Measurements from ENCODE around the gene SBNO2. TPM values are rescaled to one million over a fixed set of nuclear protein-coding genes. Genes with fewer than 3 reads are reported as not detected.

SBNO2 gene
- total RNA-seq, 1 donor from 2014 or later = 54.0 TPM

DNA sequence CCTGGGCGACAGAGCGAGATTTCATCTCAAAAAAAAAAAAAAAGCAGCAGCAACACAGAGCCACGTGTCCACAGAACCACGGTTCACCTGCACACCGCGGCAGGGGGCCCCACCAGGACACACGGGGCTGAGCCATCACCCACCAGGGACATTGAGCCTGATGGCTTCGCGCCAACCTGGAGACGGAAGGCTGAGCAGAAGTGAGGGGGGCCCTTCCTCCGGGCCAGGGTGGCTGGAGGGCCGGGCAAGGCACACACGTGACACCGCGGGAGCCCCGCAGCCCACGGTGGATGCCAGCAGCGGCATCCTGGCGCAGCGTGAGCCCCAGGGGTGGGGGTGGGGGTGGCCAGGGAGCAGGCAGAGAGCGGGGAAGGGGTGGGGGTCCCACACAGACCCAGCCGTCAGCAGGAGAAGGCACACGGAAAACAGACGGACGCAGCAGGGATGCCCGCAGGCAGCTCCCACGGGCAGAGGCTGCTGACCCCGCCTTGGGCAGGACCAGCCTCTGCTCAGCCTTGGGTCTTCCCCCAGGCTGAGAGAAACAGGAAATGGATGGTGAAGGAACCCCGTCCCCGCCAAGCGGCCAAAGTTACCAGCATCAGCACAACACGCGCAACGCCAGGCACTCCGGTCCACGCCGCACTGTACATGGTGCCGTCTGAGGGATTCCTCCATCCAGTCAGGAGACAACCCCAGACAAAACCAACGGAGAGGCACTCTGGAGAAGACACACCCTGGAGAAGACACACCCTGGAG lies 33.6 kb downstream of the SBNO2 start:
- Histone ChIP-seq H3K27ac (no peak overlapping the region), H3K27me3 (no peaks in the 10 kb centered on the region), H3K4me1 (peaks cover 15% of the 10 kb centered on the region), H3K4me3 (no peak overlapping the region), H3K36me3 (peaks cover 0 to 16% of the 10 kb centered on the region in 2 donors), H3K9me3 (no peaks in the 10 kb centered on the region)
- no peak for DNase-seq (ENCODE audit: extremely low spot score in 2 of 2)
- intact Hi-C loops (cut with DNase I) = no loop called here
- TF ChIP-seq POLR2AphosphoS5 (IDR thresholded peaks at IDR 0.05; ENCODE audit: insufficient read depth in 1 of 2, low read depth in 1 of 2) (no peak), POLR2A (IDR thresholded peaks at IDR 0.05) (no peak)
- TF ChIP-seq, protein P1, sequence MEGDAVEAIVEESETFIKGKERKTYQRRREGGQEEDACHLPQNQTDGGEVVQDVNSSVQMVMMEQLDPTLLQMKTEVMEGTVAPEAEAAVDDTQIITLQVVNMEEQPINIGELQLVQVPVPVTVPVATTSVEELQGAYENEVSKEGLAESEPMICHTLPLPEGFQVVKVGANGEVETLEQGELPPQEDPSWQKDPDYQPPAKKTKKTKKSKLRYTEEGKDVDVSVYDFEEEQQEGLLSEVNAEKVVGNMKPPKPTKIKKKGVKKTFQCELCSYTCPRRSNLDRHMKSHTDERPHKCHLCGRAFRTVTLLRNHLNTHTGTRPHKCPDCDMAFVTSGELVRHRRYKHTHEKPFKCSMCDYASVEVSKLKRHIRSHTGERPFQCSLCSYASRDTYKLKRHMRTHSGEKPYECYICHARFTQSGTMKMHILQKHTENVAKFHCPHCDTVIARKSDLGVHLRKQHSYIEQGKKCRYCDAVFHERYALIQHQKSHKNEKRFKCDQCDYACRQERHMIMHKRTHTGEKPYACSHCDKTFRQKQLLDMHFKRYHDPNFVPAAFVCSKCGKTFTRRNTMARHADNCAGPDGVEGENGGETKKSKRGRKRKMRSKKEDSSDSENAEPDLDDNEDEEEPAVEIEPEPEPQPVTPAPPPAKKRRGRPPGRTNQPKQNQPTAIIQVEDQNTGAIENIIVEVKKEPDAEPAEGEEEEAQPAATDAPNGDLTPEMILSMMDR (IDR thresholded peaks at IDR 0.05) = no peak

DNA sequence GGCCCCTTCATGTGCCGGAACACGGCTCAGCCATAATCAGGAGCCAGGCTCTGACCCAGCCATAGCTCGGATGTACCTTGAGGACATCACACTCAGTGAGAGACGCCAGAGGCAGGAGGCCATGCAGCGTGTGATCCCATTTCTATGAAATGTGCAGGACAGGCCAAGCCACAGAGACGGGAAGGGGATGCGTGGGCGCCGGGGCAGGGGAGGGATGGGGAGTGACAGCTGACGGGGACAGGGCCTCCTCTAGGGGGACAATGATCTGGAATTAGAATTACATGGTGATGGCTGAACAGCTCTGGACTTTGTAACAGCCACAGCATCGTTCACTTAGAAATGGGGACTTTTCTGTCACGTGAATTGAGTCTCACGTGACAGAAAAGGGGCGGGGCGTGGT lies 34.9 kb downstream of the SBNO2 start:
- Histone ChIP-seq H3K27ac (no peak overlapping the region), H3K27me3 (no peaks in the 10 kb centered on the region), H3K9me3 (no peaks in the 10 kb centered on the region), H3K36me3 (peaks cover 0 to 14% of the 10 kb centered on the region in 2 donors), H3K4me3 (no peak overlapping the region), H3K4me1 (peaks cover 28% of the 10 kb centered on the region)
- intact Hi-C loops (cut with DNase I) = no loop called here
- no peak for DNase-seq (ENCODE audit: extremely low spot score in 2 of 2)
- TF ChIP-seq POLR2AphosphoS5 (IDR thresholded peaks at IDR 0.05; ENCODE audit: insufficient read depth in 1 of 2, low read depth in 1 of 2) (no peak), POLR2A (IDR thresholded peaks at IDR 0.05) (no peak)
- TF ChIP-seq, protein P1 (IDR thresholded peaks at IDR 0.05) = no peak

DNA sequence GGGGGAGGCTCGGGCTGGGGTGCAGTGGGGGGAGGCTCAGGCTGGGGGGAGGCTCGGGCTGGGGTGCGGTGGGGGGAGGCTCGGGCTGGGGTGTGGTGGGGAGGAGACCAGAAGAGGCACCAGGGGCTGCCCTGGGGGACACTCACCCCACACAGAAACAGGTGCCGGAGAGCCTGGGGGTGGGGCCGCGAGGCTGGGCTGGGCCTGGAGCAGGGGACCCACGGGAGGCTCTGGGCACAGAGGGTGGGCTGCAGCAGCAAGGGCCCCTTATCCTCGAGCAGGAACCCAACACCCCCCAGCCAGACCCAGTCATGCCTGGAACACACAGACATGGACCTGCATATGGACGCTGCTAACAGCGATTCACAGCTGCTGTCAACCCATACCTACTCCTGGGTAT lies 35.9 kb downstream of the SBNO2 start:
- TF ChIP-seq, protein P1 (IDR thresholded peaks at IDR 0.05) = no peak
- no peak for TF ChIP-seq POLR2A (IDR thresholded peaks at IDR 0.05)
- no peak for TF ChIP-seq POLR2AphosphoS5 (IDR thresholded peaks at IDR 0.05; ENCODE audit: insufficient read depth in 1 of 2, low read depth in 1 of 2)
- Histone ChIP-seq H3K4me1 (peaks cover 38% of the 10 kb centered on the region), H3K27ac (no peak overlapping the region), H3K4me3 (no peak overlapping the region), H3K27me3 (no peaks in the 10 kb centered on the region), H3K36me3 (peaks cover 0 to 4% of the 10 kb centered on the region in 2 donors), H3K9me3 (no peaks in the 10 kb centered on the region)
- no peak for DNase-seq (ENCODE audit: extremely low spot score in 2 of 2)
- intact Hi-C loops (cut with DNase I) = no loop called here

DNA sequence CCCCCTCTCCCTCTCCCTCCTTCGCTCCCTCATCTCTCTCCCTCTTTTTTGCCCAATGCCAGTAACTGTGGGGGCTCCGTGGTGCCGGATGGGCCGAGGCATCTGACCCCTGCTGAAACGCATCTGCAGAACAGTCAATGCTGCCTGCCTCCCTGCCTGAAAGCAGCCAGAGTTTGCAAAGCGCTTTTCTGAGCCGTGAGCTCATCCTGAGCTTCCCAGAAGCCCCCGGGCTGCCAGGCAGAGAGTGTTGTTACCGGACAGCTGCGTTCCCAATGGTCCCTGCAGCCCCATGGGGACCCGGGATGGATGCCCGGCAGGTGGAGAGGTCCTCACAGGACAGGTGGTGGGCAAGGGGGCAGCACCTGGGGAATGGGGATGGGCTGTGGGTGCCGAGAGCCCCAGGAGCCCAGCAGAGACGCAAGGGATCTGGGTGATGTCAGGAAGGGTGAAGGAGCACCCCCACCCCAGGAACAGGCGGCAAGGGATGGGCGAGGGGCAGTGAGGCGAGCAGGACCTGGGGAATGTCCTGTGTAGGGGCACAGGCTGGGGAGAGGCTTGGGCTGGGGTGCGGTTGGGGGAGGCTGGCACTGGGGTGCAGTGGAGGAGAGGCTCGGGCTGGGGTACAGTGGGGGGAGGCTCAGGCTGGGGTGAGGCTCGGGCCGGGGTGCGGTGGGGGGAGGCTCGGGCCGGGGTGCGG lies 37.3 kb downstream of the SBNO2 start:
- peaks cover 51% of the 10 kb centered on the region for H3K4me1 ChIP-seq
- H3K4me3 ChIP-seq = no peak overlapping the region
- no peak for DNase-seq (ENCODE audit: extremely low spot score in 2 of 2)
- TF ChIP-seq POLR2A (IDR thresholded peaks at IDR 0.05) (no peak), POLR2AphosphoS5 (IDR thresholded peaks at IDR 0.05; ENCODE audit: insufficient read depth in 1 of 2, low read depth in 1 of 2) (no peak)
- TF ChIP-seq, protein P1 (IDR thresholded peaks at IDR 0.05) = no peak
- H3K36me3 ChIP-seq = no peaks in the 10 kb centered on the region
- no peak overlapping the region for H3K27ac ChIP-seq
- no peaks in the 10 kb centered on the region for H3K9me3 ChIP-seq
- intact Hi-C loops (cut with DNase I) = no loop called here
- no peaks in the 10 kb centered on the region for H3K27me3 ChIP-seq

DNA sequence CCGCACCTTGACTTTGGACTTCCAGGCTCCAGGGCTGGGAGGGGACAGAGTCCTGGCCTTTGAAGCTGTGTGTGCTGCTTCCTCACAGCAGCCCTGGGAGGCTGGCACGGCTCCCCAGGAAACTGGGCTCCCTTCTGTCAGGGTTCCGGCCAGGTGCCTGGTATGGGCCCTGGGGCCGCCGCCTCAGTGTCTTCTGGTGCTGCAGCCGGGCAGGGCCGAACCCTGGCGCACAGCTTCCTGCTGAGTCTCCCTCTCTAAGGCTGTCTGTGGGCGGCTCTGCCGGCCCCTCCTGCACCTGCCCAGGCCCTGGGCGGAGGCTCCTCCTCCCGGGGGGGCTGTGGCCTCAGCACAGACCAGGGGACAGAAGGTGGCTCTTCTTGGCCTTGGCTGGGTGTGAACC lies 37.9 kb downstream of the SBNO2 start:
- intact Hi-C loops (cut with DNase I) = no loop called here
- peaks cover 57% of the 10 kb centered on the region for H3K4me1 ChIP-seq
- DNase-seq (ENCODE audit: extremely low spot score in 2 of 2) = no peak

More for the DNA sequence above, 37.9 kb downstream of the SBNO2 start:
- H3K9me3 ChIP-seq = no peaks in the 10 kb centered on the region
- no peak for TF ChIP-seq POLR2AphosphoS5 (IDR thresholded peaks at IDR 0.05; ENCODE audit: insufficient read depth in 1 of 2, low read depth in 1 of 2)
- TF ChIP-seq, protein P1 (IDR thresholded peaks at IDR 0.05) = no peak
- no peak for TF ChIP-seq POLR2A (IDR thresholded peaks at IDR 0.05)
- no peaks in the 10 kb centered on the region for H3K36me3 ChIP-seq
- H3K4me3 ChIP-seq = no peak overlapping the region
- peak overlapping the region; percentile 1 for H3K27ac ChIP-seq
- H3K27me3 ChIP-seq = no peaks in the 10 kb centered on the region

All from vagina (tissue), 2 donors.